Limb (tissue), 2 donors: ENCODE measurements around the gene PLSCR1.
"Not testable (repeated sequence)": the region's sequence is repeated elsewhere in the genome, so short reads cannot be mapped to it uniquely, and the experiment has no call there.

Source experiments
- DNase-seq, 2 donors: peaks; one replicate each; pipeline ENCODE4 v3.0.0-alpha.2; 2016; ENCODE audit errors: extremely low spot score in 2 of 2

Gene PLSCR1

DNA sequence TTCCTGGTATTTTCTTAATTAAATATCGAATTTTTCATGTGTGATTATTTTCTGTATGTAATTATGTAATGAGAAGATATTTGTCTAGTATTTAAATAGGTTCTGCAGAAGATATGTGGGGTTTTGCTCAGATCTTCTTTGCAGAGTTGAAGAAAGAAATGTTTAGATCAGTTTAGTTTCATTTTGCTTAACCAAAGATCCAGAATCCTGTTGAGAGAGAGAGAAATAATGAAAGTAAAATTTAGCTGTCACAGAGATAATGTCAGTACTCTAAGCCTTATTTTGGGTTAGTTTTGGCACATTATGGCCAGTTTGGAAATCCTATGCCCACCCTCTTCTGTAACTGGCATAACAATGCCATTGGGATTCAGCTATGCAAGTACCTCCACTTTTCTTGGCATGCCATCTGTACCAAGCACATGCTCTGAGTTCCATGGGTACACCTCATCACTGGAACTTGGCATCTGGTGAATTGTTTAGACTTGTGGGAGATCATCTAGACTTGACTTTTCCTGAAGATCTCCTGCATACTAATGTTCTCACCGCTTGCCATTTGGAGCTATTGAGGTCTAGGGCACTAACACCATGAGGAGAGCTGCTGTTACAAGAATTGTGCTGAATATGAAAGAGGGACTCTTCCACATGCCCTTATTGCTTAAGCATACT lies 30.9 kb downstream of the PLSCR1 start:
- no peak for DNase-seq

DNA sequence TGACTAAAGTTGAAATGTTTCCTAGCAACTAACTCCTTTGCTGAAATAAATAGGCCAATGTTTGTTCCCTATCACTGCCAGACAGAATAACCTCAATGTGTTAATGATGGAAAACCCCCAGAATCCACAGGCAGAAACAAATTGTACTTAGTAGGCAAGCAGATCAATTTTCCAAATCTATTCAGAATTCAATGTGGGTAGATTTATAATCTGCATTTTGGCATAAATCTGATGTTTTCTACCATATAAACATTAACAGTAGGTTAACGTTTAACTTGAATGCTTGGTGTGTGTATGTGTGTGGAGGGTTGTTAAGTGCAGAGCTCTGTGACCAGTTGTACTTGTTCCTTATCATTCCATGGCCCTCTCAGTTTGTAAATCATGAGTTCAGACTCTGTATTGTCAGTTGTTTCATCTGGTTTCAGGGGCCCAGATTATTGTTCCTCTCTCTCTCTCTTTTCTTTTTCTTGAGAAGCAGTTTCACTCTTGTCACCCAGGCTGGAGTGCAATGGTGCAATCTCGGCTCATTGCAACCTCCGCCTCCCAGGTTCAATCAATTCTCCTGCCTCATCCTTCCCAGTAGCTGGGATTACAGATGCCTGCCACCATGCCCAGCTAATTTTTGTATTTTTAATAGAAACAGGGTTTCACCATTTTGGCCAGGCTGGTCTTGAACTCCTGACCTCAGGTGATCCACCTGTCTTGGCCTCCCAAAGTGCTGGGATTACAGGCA lies 32.8 kb downstream of the PLSCR1 start:
- no peak for DNase-seq

- no peak for DNase-seq
Observed at GRCh38 chr3:146507331-146508120, 36.9 kb downstream of the PLSCR1 start.

DNA sequence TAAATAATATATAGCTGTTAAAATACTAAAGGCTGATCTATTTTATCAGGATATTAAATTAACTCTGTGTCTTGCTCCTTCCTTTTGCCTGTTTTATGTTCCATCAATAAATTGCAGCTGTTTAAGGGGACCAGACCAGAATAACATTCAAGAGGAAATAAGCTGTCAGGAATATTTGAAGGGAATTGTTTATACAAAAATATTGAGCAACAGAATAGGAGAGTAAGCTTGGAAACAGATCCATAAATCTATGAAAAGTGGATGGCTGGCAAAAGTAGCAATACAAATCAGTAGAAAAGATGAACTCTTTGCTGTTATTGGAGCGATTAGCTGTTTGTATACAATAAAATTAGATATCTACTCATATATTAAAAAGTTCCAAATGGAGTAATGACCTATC lies 38.9 kb downstream of the PLSCR1 start:
- DNase-seq: no peak

DNA sequence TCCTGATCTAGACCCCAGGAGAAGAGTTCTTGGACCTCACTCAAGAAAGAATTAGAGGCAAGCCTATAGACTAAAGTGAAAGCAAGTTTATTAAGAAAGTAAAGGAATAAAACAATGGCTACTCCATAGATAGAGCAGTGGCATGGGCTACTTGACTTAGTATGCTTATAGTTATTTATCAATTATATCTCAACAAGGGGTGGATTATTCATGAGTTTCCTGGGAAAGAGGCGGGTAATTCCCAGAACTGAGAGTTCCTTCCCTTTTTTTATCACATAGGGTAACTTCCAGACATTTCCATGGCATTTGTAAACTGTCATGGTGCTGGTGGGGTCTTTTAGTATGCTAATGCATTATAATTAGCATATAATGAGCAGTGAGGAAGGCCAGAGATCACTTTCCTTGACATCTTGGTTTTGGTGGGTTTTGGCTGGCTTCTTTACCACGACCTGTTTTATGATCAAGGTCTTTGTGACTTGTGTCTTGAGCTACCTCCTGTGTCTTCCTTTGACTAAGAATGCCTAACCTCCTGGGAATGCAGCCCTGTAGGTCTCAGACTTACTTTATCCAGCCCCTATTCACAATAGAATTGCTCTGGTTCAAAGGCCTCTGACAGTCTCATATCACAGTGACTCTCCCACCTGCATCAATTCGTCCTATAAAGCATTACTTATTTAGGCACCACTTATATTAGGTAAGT lies 39.8 kb downstream of the PLSCR1 start:
- DNase-seq: no peak

GRCh38 chr3:146503461-146504202 lies 40.8 kb downstream of the PLSCR1 start:
- no peak for DNase-seq

DNA sequence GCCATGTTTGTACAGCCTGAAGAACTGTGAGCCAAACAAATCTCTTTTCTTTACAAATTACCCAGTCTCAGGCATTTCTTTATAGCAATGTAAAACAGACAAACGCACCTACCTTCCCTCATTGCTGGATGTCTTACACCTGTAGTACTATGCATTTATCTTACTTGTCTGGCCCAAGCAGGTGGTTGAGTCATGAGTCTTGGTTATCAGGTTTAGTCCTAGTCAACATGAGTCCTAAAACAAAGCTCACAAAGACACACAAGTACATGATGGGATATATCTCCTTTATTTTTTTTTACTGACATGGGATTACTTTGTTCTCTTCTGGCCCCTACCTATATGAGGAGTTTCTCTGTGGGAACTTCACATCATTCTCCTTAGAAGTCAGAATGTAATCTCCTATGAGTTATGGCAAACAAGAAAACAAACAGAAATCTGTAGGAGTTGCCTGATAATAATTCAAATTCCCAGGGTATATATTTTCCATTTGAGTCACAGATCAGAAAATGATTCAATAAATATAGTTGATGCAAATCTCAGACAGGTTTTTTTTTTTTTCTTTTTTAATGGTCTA lies 41.4 kb downstream of the PLSCR1 start:
- DNase-seq: no peak

- no peak for DNase-seq
Observed at GRCh38 chr3:146501752-146502151, 42.7 kb downstream of the PLSCR1 start.

DNA sequence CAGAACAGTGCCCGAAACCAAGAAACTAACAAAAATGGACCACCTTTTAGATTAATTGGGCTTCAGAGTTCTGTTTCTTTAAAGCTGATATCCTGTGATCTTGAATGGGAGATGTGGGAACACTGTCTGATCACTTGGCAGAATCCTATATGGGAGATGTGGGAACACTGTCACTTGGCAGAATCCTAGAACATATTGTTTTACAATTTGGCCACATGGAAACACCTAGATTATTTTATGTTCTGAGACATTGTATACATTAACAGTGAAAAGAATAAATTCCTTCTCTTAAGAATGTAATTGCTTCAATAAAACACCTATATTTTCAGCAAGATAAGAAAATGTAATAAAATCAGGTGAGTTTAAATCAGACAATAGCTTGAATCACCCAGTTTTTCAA lies 44.7 kb downstream of the PLSCR1 start:
- no peak for DNase-seq

GRCh38 chr3:146498002-146498736 lies 46.2 kb downstream of the PLSCR1 start:
- DNase-seq: no peak

GRCh38 chr3:146497145-146497843 lies 47.1 kb downstream of the PLSCR1 start:
- not testable (repeated sequence) for DNase-seq

DNA sequence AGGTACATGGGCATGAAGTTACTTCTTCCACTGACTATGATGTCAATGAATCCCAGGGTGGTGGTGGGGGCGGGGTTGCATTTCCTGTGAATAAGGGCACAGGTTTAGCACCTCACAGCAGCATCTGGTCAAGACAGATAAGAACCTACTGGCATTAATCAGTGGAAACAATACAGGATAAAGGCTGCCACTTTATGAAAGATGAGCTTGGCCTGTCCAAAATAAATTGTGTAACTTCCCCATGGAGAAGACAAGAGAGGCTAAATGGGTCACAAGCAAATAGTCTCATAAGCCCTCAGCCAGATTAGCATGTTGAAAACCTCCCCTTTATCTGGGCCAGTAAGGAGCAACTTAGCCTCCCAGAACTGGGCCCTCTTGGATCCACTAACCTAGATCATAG lies 47.7 kb downstream of the PLSCR1 start:
- no peak for DNase-seq

DNA sequence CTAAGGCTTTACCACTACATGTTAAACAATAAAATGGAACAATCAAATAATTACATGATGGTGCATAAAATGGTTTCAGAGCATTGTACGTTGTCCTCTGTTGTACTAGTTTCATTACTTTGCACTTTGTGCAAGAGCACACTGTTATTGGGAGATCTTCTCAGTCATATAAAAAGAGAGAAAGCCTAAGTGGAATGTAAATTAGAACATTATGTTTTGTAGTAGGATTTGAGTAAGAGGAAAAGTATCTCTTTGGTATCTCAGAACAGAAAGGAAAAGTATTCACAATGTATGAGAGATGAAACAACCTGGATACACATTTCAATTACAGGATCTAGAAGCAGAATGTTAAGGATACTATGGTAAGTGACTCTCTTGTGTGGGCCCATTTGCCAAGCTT lies 48.2 kb downstream of the PLSCR1 start:
- no peak for DNase-seq

GRCh38 chr3:146493761-146494160 lies 50.6 kb downstream of the PLSCR1 start:
- no peak for DNase-seq

GRCh38 chr3:146493221-146493620 lies 51.2 kb downstream of the PLSCR1 start:
- DNase-seq: no peak

- no peak for DNase-seq
Observed at GRCh38 chr3:146491303-146491702, 53.1 kb downstream of the PLSCR1 start.

DNA sequence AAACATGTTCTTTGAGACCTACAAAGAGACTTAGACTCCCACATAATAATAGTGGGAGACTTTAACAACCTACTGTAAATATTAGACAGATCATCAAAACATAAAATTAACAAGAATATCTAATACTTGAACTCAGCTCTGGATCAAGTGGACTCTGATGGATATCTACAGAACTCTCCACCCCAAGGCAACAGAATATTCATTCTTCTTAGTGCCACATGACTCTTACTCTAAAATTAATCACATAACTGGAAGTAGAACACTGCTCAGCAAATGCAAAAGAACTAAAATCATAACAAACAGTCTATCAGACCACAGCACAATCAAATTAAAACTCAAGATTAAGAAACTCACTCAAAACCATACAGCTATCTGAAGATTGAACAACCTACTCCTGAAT lies 59.1 kb downstream of the PLSCR1 start:
- DNase-seq: no peak

- DNase-seq: no peak
Observed at GRCh38 chr3:146476094-146476740, 68.2 kb downstream of the PLSCR1 start.

GRCh38 chr3:146474976-146475375 lies 69.4 kb downstream of the PLSCR1 start:
- not testable (repeated sequence) for DNase-seq
